Mesenchymal stem cell (in vitro differentiated cells and primary cell): ENCODE results near the gene MYO10.

Experiments
- DNase-seq: peaks from one replicate; pipeline ENCODE4 v3.0.0-alpha.2; 2013
- H2AFZ ChIP-seq: one replicate; pipeline ENCODE4 v1.6.1; 2013; ENCODE audit warnings: low read depth, mild to moderate bottlenecking, control low read depth, inconsistent platforms, low read length, moderate library complexity
- H2AK5ac ChIP-seq: 2 replicates; pipeline ENCODE4 v1.6.1; 2013; ENCODE audit warnings: low read length, moderate library complexity, mild to moderate bottlenecking, inconsistent platforms; ENCODE audit not compliant: severe bottlenecking
- H2BK120ac ChIP-seq: one replicate; pipeline ENCODE4 v1.6.1; 2013; ENCODE audit warnings: low read depth, mild to moderate bottlenecking, inconsistent platforms, low read length, moderate library complexity
- H2BK12ac ChIP-seq, 2 experiments: one replicate each; pipeline ENCODE4 v1.6.1; 2013; ENCODE audit warnings: inconsistent platforms in 2 of 2, low read length in 2 of 2, mild to moderate bottlenecking in 2 of 2, moderate library complexity in 2 of 2, control low read depth in 1 of 2
- H2BK15ac ChIP-seq: one replicate; pipeline ENCODE4 v1.6.1; 2013; ENCODE audit warnings: mild to moderate bottlenecking, low read depth, inconsistent platforms; ENCODE audit not compliant: poor library complexity, severe bottlenecking
- H2BK5ac ChIP-seq: 2 replicates; pipeline ENCODE4 v1.6.1; 2013; ENCODE audit warnings: low read depth, mild to moderate bottlenecking, low read length, control low read depth, inconsistent platforms; ENCODE audit not compliant: poor library complexity, severe bottlenecking
- H3K14ac ChIP-seq, 2 experiments: one replicate each; pipeline ENCODE4 v1.6.1; 2013; ENCODE audit warnings: inconsistent platforms in 2 of 2, low read length in 2 of 2, control low read depth in 1 of 2, mild to moderate bottlenecking in 1 of 2, moderate library complexity in 1 of 2
- H3K18ac ChIP-seq, 2 experiments: one replicate each; pipeline ENCODE4 v1.6.1; 2013; ENCODE audit warnings: inconsistent platforms in 2 of 2, low read length in 2 of 2, control low read depth in 1 of 2, low read depth in 1 of 2, mild to moderate bottlenecking in 1 of 2
- H3K23ac ChIP-seq, 2 experiments: one replicate each; pipeline ENCODE4 v1.6.1; 2013; ENCODE audit warnings: inconsistent platforms in 2 of 2, low read length in 2 of 2, mild to moderate bottlenecking in 2 of 2, moderate library complexity in 2 of 2, control low read depth in 1 of 2
- H3K27ac ChIP-seq: 2 replicates; pipeline ENCODE4 v1.5.1; 2013; ENCODE audit warnings: mild to moderate bottlenecking, moderate library complexity, low read length, control low read depth, inconsistent platforms; ENCODE audit not compliant: poor library complexity, severe bottlenecking
- H3K27me3 ChIP-seq, 2 experiments: 2 replicates each; pipeline versions ENCODE4 v1.6.1 to v1.7.0; 2013; ENCODE audit warnings: low read length in 2 of 2, mild to moderate bottlenecking in 2 of 2, moderate library complexity in 2 of 2, control low read depth in 1 of 2, inconsistent platforms in 1 of 2; ENCODE audit not compliant: control insufficient read depth in 1 of 2, insufficient read depth in 1 of 2
- H3K36me3 ChIP-seq, 2 experiments: 2 replicates each; pipeline versions ENCODE4 v1.6.1 to v1.7.0; 2013; ENCODE audit warnings: low read length in 2 of 2, control low read depth in 1 of 2, inconsistent platforms in 1 of 2, low read depth in 1 of 2, mild to moderate bottlenecking in 1 of 2; ENCODE audit not compliant: insufficient read depth in 2 of 2, control insufficient read depth in 1 of 2
- H3K4ac ChIP-seq, 2 experiments: one replicate each; pipeline ENCODE4 v1.6.1; 2013; ENCODE audit warnings: inconsistent platforms in 2 of 2, low read length in 2 of 2, mild to moderate bottlenecking in 2 of 2, moderate library complexity in 2 of 2, control low read depth in 1 of 2, low read depth in 1 of 2
- H3K4me1 ChIP-seq: 2 replicates; pipeline ENCODE4 v1.6.1; 2013; ENCODE audit warnings: low read depth, low read length, control low read depth; ENCODE audit not compliant: control insufficient read depth, insufficient read depth
- H3K4me2 ChIP-seq: 2 replicates; pipeline ENCODE4 v1.6.1; 2013; ENCODE audit warnings: low read length, mild to moderate bottlenecking, inconsistent platforms; ENCODE audit not compliant: poor library complexity, severe bottlenecking
- H3K4me3 ChIP-seq, 2 experiments: 2 replicates each; pipeline versions ENCODE4 v1.5.1 to v1.7.0; 2013; ENCODE audit warnings: low read length in 2 of 2, mild to moderate bottlenecking in 2 of 2, control low read depth in 1 of 2, low read depth in 1 of 2; ENCODE audit not compliant: insufficient read depth in 1 of 2
- H3K79me1 ChIP-seq: replicated peaks from 2 replicates; pipeline ENCODE4 v1.6.1; 2013; ENCODE audit warnings: mild to moderate bottlenecking, control low read depth, low read length, inconsistent platforms; ENCODE audit not compliant: poor library complexity, severe bottlenecking
- H3K9ac ChIP-seq: 2 replicates; pipeline ENCODE4 v1.7.0; 2013; ENCODE audit warnings: mild to moderate bottlenecking, low read length, moderate library complexity
- H3K9me3 ChIP-seq: 2 replicates; pipeline ENCODE4 v1.7.0; 2013; ENCODE audit warnings: mild to moderate bottlenecking, low read length; ENCODE audit not compliant: control insufficient read depth
- H4K8ac ChIP-seq: one replicate; pipeline ENCODE4 v1.6.1; 2013; ENCODE audit warnings: inconsistent platforms, mild to moderate bottlenecking, low read length, moderate library complexity
- H4K91ac ChIP-seq: one replicate; pipeline ENCODE4 v1.6.1; 2013; ENCODE audit warnings: mild to moderate bottlenecking, low read length, inconsistent platforms
- WGBS: methylation state at CpG from one replicate; pipeline ENCODE4 v1.1.7; 2013; ENCODE audit warnings: mixed read lengths; 5-methylcytosine and 5-hydroxymethylcytosine counted together

The MYO10 gene

GRCh38 chr5:16858151-16858550 is 77.9 kb downstream of the MYO10 start:
- no peak overlapping the region for H2BK120ac ChIP-seq
- H3K36me3 ChIP-seq, result no peaks in the 10 kb centered on the region
- no peak overlapping the region for H4K8ac ChIP-seq
- H3K79me1 ChIP-seq, result peaks cover 36% of the 10 kb centered on the region
- H2AK5ac ChIP-seq, result no peak overlapping the region
- no peak overlapping the region for H3K9ac ChIP-seq
- H3K27me3 ChIP-seq, result no peaks in the 10 kb centered on the region
- H4K91ac ChIP-seq, result no peak overlapping the region
- no peak overlapping the region for H3K4ac ChIP-seq
- no peak overlapping the region for H3K14ac ChIP-seq
- H3K27ac ChIP-seq, result no peak overlapping the region
- peaks cover 3% of the 10 kb centered on the region for H3K9me3 ChIP-seq
- 77% methylated on average over 4 of the region's 6 CpGs for WGBS
- H2BK5ac ChIP-seq, result no peak overlapping the region
- H2BK12ac ChIP-seq, result no peak overlapping the region
- no peak overlapping the region for H3K4me2 ChIP-seq
- H3K4me1 ChIP-seq, result peaks cover 9% of the 10 kb centered on the region
- H2AFZ ChIP-seq, result no peak overlapping the region
- no peak overlapping the region for H3K23ac ChIP-seq
- H2BK15ac ChIP-seq, result no peak overlapping the region
- H3K4me3 ChIP-seq, result no peak overlapping the region
- H3K18ac ChIP-seq, result no peak overlapping the region
- DNase-seq, result no peak

- H3K9me3 ChIP-seq, result peaks cover 3% of the 10 kb centered on the region
- no peaks in the 10 kb centered on the region for H3K27me3 ChIP-seq
- no peak overlapping the region for H3K18ac ChIP-seq
- no peaks in the 10 kb centered on the region for H3K36me3 ChIP-seq
- no peak overlapping the region for H2BK120ac ChIP-seq
- no peak overlapping the region for H3K14ac ChIP-seq
- H2BK12ac ChIP-seq, result no peak overlapping the region
- no peak overlapping the region for H3K4ac ChIP-seq
- H3K4me2 ChIP-seq, result no peak overlapping the region
- peak overlapping the region; percentile 60 for H4K8ac ChIP-seq
- H3K9ac ChIP-seq, result no peak overlapping the region
- no peak overlapping the region for H3K4me3 ChIP-seq
- no peak overlapping the region for H2BK15ac ChIP-seq
- H3K27ac ChIP-seq, result no peak overlapping the region
- DNase-seq, result no peak
- no peak overlapping the region for H4K91ac ChIP-seq
- peaks cover 5% of the 10 kb centered on the region for H3K4me1 ChIP-seq
- H2AK5ac ChIP-seq, result no peak overlapping the region
- peaks cover 34% of the 10 kb centered on the region for H3K79me1 ChIP-seq
- no peak overlapping the region for H2BK5ac ChIP-seq
- WGBS, result 97% methylated on average over 4 of the region's 4 CpGs
- no peak overlapping the region for H3K23ac ChIP-seq
- H2AFZ ChIP-seq, result no peak overlapping the region
These were observed 78.5 kb downstream of the MYO10 start for GRCh38 chr5:16857635-16858034.

GRCh38 chr5:16856531-16856930 is 79.6 kb downstream of the MYO10 start:
- Histone ChIP-seq H2BK15ac (no peak overlapping the region), H4K8ac (no peak overlapping the region), H2BK120ac (no peak overlapping the region), H3K4me1 (peaks cover 5% of the 10 kb centered on the region), H3K4me3 (no peak overlapping the region), H3K23ac (no peak overlapping the region), H3K79me1 (peaks cover 30% of the 10 kb centered on the region), H3K18ac (no peak overlapping the region), H3K4me2 (no peak overlapping the region), H2BK5ac (no peak overlapping the region), H3K36me3 (no peaks in the 10 kb centered on the region), H2AK5ac (no peak overlapping the region), H3K27me3 (no peaks in the 10 kb centered on the region), H3K14ac (no peak overlapping the region), H2AFZ (no peak overlapping the region), H3K9me3 (peaks cover 3% of the 10 kb centered on the region), H4K91ac (no peak overlapping the region), H2BK12ac (no peak overlapping the region), H3K4ac (no peak overlapping the region), H3K27ac (no peak overlapping the region), H3K9ac (no peak overlapping the region)
- peak; percentile 66 for DNase-seq
- WGBS, result 4% methylated on average over 5 of the region's 5 CpGs

- WGBS, result 73% methylated on average over 10 of the region's 10 CpGs
- H2AK5ac ChIP-seq, result no peak overlapping the region
- H3K4me2 ChIP-seq, result no peak overlapping the region
- no peak overlapping the region for H3K27ac ChIP-seq
- DNase-seq, result no peak
- no peak overlapping the region for H3K23ac ChIP-seq
- no peak overlapping the region for H3K4me3 ChIP-seq
- H3K18ac ChIP-seq, result no peak overlapping the region
- H3K4ac ChIP-seq, result no peak overlapping the region
- no peak overlapping the region for H4K8ac ChIP-seq
- no peak overlapping the region for H2BK120ac ChIP-seq
- H4K91ac ChIP-seq, result no peak overlapping the region
- no peaks in the 10 kb centered on the region for H3K27me3 ChIP-seq
- peaks cover 5% of the 10 kb centered on the region for H3K4me1 ChIP-seq
- H3K79me1 ChIP-seq, result peaks cover 28% of the 10 kb centered on the region
- H3K14ac ChIP-seq, result no peak overlapping the region
- H3K36me3 ChIP-seq, result no peaks in the 10 kb centered on the region
- no peak overlapping the region for H3K9ac ChIP-seq
- H2BK12ac ChIP-seq, result no peak overlapping the region
- peaks cover 3% of the 10 kb centered on the region for H3K9me3 ChIP-seq
- H2AFZ ChIP-seq, result no peak overlapping the region
- no peak overlapping the region for H2BK5ac ChIP-seq
- no peak overlapping the region for H2BK15ac ChIP-seq
These were observed 80.2 kb downstream of the MYO10 start for GRCh38 chr5:16855898-16856297.
